Endodermal cell (in vitro differentiated cells): ENCODE results near the gene AUTS2. TPM values are rescaled to one million over a fixed set of nuclear protein-coding genes. Genes with fewer than 3 reads are reported as not detected.

Experiments used
- DNase-seq: peaks from one replicate; pipeline ENCODE4 v3.0.0-alpha.2; 2017
- H3K27ac ChIP-seq: 2 replicates; pipeline ENCODE4 v1.5.1; 2013; ENCODE audit warnings: mild to moderate bottlenecking, low read depth, low read length, moderate library complexity
- H3K27me3 ChIP-seq: 2 replicates; pipeline ENCODE4 v1.6.1; 2013; ENCODE audit warnings: mild to moderate bottlenecking, low read length, moderate library complexity; ENCODE audit not compliant: insufficient read depth, control insufficient read depth, poor library complexity, severe bottlenecking
- H3K36me3 ChIP-seq: 2 replicates; pipeline ENCODE4 v1.7.0; 2013; ENCODE audit warnings: mild to moderate bottlenecking, low read length, moderate library complexity; ENCODE audit not compliant: control insufficient read depth, insufficient read depth
- H3K4me1 ChIP-seq: one replicate; pipeline ENCODE4 v1.7.0; 2013; ENCODE audit warnings: low read length; ENCODE audit not compliant: control insufficient read depth, insufficient read depth
- H3K4me3 ChIP-seq: 2 replicates; pipeline ENCODE4 v1.5.1; 2013; ENCODE audit warnings: mild to moderate bottlenecking, low read length, moderate library complexity
- H3K9ac ChIP-seq: 2 replicates; pipeline ENCODE4 v1.6.1; 2013; ENCODE audit warnings: mild to moderate bottlenecking, low read length, moderate library complexity; ENCODE audit not compliant: poor library complexity, severe bottlenecking; ENCODE audit errors: extremely low read depth
- H3K9me3 ChIP-seq: 2 replicates; pipeline ENCODE4 v1.6.1; 2013; ENCODE audit warnings: mild to moderate bottlenecking, low read length, moderate library complexity; ENCODE audit not compliant: control insufficient read depth
- H3K27ac Mint-ChIP-seq: 2 replicates; pipeline ENCODE4 v1.8.0; 2020; ENCODE audit warnings: mixed read lengths
- H3K27me3 Mint-ChIP-seq: 2 replicates; pipeline ENCODE4 v1.8.0; 2021; ENCODE audit warnings: mild to moderate bottlenecking, mixed read lengths; ENCODE audit not compliant: insufficient read depth
- H3K36me3 Mint-ChIP-seq: 2 replicates; pipeline ENCODE4 v1.8.0; 2020; ENCODE audit warnings: low read depth, mixed read lengths
- H3K4me1 Mint-ChIP-seq: 2 replicates; pipeline ENCODE4 v1.8.0; 2020; ENCODE audit warnings: mixed read lengths
- H3K4me3 Mint-ChIP-seq: 2 replicates; pipeline ENCODE4 v1.8.0; 2020; ENCODE audit warnings: mild to moderate bottlenecking, moderate library complexity, mixed read lengths
- H3K9me3 Mint-ChIP-seq: 2 replicates; pipeline ENCODE4 v1.8.0; 2020; ENCODE audit warnings: mild to moderate bottlenecking, mixed read lengths
- WGBS, 2 experiments: methylation state at CpG; one replicate each; pipeline versions ENCODE4 v1.1.5 to v1.1.7; 2013; ENCODE audit warnings: missing lambda C conversion rate in 2 of 2, mixed read lengths in 1 of 2; ENCODE audit not compliant: insufficient coverage in 1 of 2, insufficient read length in 1 of 2; 5-methylcytosine and 5-hydroxymethylcytosine counted together
- total RNA-seq, 2 donors: library from RNA; stranded (reverse); fragmentation: NEBNext Ultra II Directional in 1 of 2; extraction: Animal tissue kit (Norgen Biotek cat#: 25700) in 1 of 2; gene quantifications; 2 replicates in 1 of 2; 3 replicates in 1 of 2; pipeline ENCODE4 v1.2.1, GENCODE V29; 2021
- TF ChIP-seq, protein P1 (sequence below): fragments of 200-600 bp; sonication (generic); conservative IDR thresholded peaks from 2 replicates; pipeline ENCODE4 v1.5.0; 2021; ENCODE audit warnings: antibody characterized with exemption, mild to moderate bottlenecking

AUTS2 gene
- total RNA-seq, 2 donors from 2014 or later, result 76.8 to 106 TPM

DNA sequence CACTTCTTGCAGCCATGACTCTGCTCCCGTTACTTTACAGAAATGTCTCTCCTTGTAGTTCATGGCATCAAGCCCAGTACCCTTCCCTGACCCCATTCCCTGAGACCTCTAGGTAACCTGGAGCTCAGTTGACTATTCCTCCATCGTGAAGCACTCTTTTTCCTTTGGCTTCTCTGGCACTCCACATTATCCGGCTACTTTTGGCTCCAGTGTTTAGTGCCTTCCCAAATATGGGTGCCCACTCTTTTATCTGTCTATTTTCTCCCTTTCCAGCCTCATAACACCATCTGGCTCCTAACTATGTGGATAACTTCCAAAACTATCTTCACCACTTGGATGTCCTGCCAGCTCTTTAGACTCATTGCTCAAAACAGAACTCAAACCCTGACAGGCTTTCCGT, 788.9 kb downstream of the AUTS2 start:
- Histone ChIP-seq H3K4me3 (no peak overlapping the region), H3K36me3 (no peaks in the 10 kb centered on the region), H3K27ac (no peak overlapping the region), H3K9ac (no peak overlapping the region), H3K4me1 (no peaks in the 10 kb centered on the region), H3K9me3 (no peaks in the 10 kb centered on the region), H3K27me3 (no peaks in the 10 kb centered on the region)
- TF ChIP-seq, protein P1, sequence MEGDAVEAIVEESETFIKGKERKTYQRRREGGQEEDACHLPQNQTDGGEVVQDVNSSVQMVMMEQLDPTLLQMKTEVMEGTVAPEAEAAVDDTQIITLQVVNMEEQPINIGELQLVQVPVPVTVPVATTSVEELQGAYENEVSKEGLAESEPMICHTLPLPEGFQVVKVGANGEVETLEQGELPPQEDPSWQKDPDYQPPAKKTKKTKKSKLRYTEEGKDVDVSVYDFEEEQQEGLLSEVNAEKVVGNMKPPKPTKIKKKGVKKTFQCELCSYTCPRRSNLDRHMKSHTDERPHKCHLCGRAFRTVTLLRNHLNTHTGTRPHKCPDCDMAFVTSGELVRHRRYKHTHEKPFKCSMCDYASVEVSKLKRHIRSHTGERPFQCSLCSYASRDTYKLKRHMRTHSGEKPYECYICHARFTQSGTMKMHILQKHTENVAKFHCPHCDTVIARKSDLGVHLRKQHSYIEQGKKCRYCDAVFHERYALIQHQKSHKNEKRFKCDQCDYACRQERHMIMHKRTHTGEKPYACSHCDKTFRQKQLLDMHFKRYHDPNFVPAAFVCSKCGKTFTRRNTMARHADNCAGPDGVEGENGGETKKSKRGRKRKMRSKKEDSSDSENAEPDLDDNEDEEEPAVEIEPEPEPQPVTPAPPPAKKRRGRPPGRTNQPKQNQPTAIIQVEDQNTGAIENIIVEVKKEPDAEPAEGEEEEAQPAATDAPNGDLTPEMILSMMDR, result no peak
- no peak for DNase-seq
- no peaks in the 10 kb centered on the region for H3K36me3 Mint-ChIP-seq
- no peaks in the 10 kb centered on the region for H3K9me3 Mint-ChIP-seq
- no peak overlapping the region for H3K27ac Mint-ChIP-seq
- WGBS, 2 experiments, result 92 to 94% methylated on average over 4 of the region's 4 CpGs
- no peak overlapping the region for H3K4me3 Mint-ChIP-seq
- H3K4me1 Mint-ChIP-seq, result peaks cover 9% of the 10 kb centered on the region
- H3K27me3 Mint-ChIP-seq, result no peaks in the 10 kb centered on the region

GRCh38 chr7:70389531-70390151, 791.4 kb downstream of the AUTS2 start:
- TF ChIP-seq, protein P1, result no peak
- H3K36me3 Mint-ChIP-seq, result no peaks in the 10 kb centered on the region
- Histone ChIP-seq H3K9me3 (no peaks in the 10 kb centered on the region), H3K36me3 (no peaks in the 10 kb centered on the region), H3K27me3 (no peaks in the 10 kb centered on the region), H3K4me1 (peaks cover 2% of the 10 kb centered on the region), H3K27ac (no peak overlapping the region), H3K4me3 (no peak overlapping the region), H3K9ac (no peak overlapping the region)
- H3K27ac Mint-ChIP-seq, result no peak overlapping the region
- peaks cover 21% of the 10 kb centered on the region for H3K4me1 Mint-ChIP-seq
- no peaks in the 10 kb centered on the region for H3K27me3 Mint-ChIP-seq
- H3K9me3 Mint-ChIP-seq, result no peaks in the 10 kb centered on the region
- WGBS, 2 experiments, result 87 to 95% methylated on average over 3 to 4 of the region's 4 CpGs
- H3K4me3 Mint-ChIP-seq, result no peak overlapping the region
- DNase-seq, result no peak

GRCh38 chr7:70390251-70390650, 792.0 kb downstream of the AUTS2 start:
- peaks cover 23% of the 10 kb centered on the region for H3K4me1 Mint-ChIP-seq
- Histone ChIP-seq H3K4me1 (peaks cover 2% of the 10 kb centered on the region), H3K27ac (no peak overlapping the region), H3K27me3 (no peaks in the 10 kb centered on the region), H3K4me3 (no peak overlapping the region), H3K9ac (no peak overlapping the region), H3K36me3 (no peaks in the 10 kb centered on the region), H3K9me3 (no peaks in the 10 kb centered on the region)
- DNase-seq, result no peak
- H3K4me3 Mint-ChIP-seq, result no peak overlapping the region
- WGBS, 2 experiments, result 96 to 100% methylated on average over 1 of the region's 1 CpG
- H3K27me3 Mint-ChIP-seq, result no peaks in the 10 kb centered on the region
- no peak overlapping the region for H3K27ac Mint-ChIP-seq
- no peaks in the 10 kb centered on the region for H3K9me3 Mint-ChIP-seq
- TF ChIP-seq, protein P1, result no peak
- H3K36me3 Mint-ChIP-seq, result no peaks in the 10 kb centered on the region
